ENCODE measurements around the gene XPNPEP1. TPM values are rescaled to one million over a fixed set of nuclear protein-coding genes. Genes with fewer than 3 reads are reported as not detected.

Gene XPNPEP1
- polyA plus RNA-seq, 1 donor = 64.1 TPM

GRCh38 chr10:109866168-109866994 is 56.9 kb downstream of the XPNPEP1 start:
- DNase-seq (ENCODE audit: low read depth) = no peak

DNA sequence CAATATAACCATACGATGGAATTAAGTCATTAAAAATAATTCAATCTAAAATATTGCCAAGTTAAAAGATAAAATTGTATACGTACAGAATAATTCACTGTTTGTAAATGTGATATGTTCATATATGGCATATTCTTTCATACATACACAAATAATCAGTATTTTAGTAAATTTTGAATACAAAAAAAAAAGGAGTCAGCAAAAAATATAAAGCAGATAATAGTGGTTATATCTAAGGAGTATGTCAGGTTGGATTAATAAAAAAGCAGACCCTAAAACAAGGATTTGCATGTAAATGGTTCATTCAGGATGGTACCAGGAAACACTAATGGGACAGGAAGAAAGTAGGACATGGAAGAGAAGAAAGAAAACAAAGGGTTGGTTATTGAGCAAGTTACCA is 59.5 kb downstream of the XPNPEP1 start:
- DNase-seq (ENCODE audit: low read depth) = no peak

GRCh38 chr10:109862738-109863137 is 60.6 kb downstream of the XPNPEP1 start:
- DNase-seq (ENCODE audit: low read depth) = no peak

DNA sequence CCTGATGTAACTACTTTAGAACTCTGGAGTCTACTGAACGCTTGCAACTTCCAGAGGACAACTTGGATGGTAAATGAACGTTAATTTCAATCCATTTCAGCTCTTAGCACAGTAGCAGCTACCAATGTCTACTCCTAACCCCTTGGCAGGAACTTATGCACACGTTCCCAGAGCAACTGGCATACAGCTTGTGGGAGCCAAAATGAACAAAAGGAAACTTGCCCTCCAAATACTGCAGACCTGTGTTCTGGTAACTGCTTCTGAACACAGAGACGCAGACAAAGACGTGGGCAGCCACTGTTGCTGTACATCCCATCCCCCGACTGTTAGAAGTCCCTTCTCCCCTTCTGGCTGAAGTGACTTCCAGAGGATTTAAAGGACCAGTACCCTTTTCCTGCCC is 61.3 kb downstream of the XPNPEP1 start:
- no peak for DNase-seq (ENCODE audit: low read depth)

- no peak for DNase-seq (ENCODE audit: low read depth)
Observed at GRCh38 chr10:109861081-109861480, 62.2 kb downstream of the XPNPEP1 start.

DNA sequence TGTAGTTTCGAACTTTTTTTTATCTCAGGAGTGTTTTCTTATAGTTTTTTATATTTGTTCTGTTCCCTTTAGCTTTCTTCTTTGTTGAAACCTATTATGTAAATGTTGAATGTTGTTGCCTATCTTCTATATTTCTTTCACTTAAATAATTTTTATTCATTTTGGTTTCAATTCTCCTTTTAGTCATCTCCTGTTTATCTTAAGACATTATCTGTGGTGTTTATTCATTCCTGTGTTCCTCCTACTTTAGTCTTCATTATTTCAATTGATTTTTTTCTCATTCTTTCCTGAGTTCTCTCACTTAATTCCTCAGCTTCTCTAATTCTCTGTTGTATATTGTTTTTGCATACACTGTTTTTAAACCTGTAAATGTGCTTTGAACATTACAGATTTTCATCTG is 64.1 kb downstream of the XPNPEP1 start:
- no peak for DNase-seq (ENCODE audit: low read depth)

DNA sequence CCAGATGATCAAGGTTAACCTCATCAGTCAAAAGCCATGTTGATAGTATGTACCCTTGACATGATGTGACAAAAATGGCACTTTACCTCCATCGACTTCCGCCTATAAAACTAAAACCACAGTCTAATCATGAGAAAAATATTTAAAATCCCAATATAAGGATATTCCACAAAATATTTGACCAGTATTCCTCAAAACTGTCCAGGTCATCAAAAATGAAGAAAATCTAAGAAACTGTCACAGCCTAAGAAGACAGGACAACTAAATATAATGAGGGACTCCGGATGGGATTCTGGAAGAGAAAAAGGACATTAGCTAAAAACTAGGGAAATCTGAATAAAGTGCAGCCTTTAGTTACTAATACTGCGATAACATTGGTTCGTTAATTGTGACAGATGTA is 67.6 kb downstream of the XPNPEP1 start:
- DNase-seq (ENCODE audit: low read depth) = no peak

GRCh38 chr10:109853921-109854320 is 69.4 kb downstream of the XPNPEP1 start:
- DNase-seq (ENCODE audit: low read depth) = no peak

- DNase-seq (ENCODE audit: low read depth) = peak; percentile 39
Observed at GRCh38 chr10:109852475-109853037, 70.8 kb downstream of the XPNPEP1 start.

DNA sequence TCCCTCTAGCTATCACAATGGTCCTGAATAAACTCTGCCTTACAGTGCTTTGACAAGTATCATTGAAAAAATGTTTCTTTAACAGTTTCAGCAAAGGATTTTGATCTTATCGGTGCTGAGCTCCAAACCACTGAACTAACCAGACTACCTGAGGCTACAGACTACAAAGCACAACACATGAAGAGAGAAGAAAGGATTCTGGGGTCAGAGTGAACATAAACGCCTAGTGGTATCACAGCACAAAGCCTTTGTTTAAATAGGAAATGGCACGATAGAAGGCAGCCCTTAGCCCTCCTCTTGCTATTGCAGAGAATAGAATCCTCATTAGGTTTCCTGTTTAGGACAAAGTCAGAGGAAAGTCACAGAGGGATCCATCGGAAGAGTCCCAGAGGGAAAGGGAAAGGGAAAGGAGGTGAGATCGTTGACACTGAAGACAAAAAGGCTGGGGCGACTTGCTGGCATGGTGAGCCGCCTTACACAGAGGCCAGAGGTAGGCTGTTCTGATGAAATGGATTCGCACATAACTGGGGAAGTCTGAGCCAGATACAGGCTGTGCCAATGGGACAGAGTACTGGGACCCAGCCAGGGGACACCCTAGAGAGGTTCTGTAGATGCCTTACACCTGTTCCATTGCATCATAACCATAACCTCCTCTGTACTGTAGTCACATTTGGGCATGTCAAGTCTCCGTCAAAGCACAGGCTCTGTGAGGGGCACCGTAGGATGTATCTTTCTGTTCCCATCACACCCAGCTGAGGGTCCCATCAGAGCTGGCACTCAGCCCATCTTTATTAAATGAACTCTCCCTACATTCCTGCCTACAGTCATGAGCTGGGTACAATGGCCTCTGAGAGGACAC is 71.5 kb downstream of the XPNPEP1 start:
- DNase-seq (ENCODE audit: low read depth) = no peak

- no peak for DNase-seq (ENCODE audit: low read depth)
Observed at GRCh38 chr10:109846832-109847231, 76.5 kb downstream of the XPNPEP1 start.

- no peak for DNase-seq (ENCODE audit: low read depth)
Observed at GRCh38 chr10:109845308-109845707, 78.0 kb downstream of the XPNPEP1 start.

DNA sequence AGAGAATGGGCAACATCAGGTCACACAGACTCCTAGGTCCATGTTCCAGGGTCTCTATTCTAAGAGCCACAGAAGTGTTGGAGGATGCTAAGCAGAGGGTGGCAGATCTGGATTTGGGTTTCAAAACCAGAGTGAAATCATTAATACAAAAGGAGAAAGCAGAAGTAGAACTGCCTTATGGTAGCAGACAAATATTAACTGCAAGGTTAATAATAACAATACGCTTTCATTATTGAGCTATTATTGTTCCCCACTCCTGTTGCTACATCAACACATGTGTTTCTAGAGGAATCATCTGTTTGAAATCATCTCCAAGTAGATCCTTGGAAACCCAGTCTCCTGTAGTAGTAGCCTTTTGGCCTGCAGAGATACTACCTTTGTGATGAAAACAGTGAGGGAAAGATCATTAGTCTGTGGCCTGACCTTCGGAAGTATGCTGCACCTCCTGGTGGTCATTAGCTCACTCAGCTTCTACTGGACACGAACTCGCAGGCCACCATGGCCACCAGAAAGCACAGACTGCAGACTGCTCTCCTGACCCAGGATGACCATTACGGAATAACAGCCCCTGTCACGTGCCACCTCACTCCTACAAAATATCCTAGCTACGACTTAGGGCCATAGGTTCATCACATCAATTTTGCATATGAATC is 84.6 kb downstream of the XPNPEP1 start:
- no peak for DNase-seq (ENCODE audit: low read depth)

- DNase-seq (ENCODE audit: low read depth) = no peak
Observed at GRCh38 chr10:109837384-109837783, 85.9 kb downstream of the XPNPEP1 start.

- DNase-seq (ENCODE audit: low read depth) = no peak
Observed at GRCh38 chr10:109835257-109835656, 88.1 kb downstream of the XPNPEP1 start.

DNA sequence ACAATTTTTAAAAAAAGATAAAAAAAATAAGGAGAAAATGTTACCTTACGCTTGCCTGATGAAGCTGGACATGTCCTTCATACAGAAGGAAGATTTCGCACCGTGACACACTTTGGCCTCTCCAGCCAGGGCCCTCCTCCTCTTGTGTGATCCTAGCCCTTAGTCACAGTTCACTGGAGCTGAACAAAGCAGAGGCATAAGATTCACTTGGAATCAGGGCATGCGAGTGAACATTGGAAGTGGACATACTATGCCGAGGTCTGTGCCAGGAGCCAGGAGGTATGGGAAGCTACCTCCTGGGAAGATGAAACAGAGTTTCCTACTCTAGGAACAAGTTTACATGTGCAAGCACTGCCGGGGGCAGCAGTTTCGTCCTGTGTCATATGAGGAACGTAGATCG is 91.5 kb downstream of the XPNPEP1 start:
- DNase-seq (ENCODE audit: low read depth) = no peak

GRCh38 chr10:109824206-109824605 is 99.1 kb downstream of the XPNPEP1 start:
- DNase-seq (ENCODE audit: low read depth) = no peak

- no peak for DNase-seq (ENCODE audit: low read depth)
Observed at GRCh38 chr10:109823196-109823595, 100.1 kb downstream of the XPNPEP1 start.

GRCh38 chr10:109821672-109822071 is 101.6 kb downstream of the XPNPEP1 start:
- no peak for DNase-seq (ENCODE audit: low read depth)

DNA sequence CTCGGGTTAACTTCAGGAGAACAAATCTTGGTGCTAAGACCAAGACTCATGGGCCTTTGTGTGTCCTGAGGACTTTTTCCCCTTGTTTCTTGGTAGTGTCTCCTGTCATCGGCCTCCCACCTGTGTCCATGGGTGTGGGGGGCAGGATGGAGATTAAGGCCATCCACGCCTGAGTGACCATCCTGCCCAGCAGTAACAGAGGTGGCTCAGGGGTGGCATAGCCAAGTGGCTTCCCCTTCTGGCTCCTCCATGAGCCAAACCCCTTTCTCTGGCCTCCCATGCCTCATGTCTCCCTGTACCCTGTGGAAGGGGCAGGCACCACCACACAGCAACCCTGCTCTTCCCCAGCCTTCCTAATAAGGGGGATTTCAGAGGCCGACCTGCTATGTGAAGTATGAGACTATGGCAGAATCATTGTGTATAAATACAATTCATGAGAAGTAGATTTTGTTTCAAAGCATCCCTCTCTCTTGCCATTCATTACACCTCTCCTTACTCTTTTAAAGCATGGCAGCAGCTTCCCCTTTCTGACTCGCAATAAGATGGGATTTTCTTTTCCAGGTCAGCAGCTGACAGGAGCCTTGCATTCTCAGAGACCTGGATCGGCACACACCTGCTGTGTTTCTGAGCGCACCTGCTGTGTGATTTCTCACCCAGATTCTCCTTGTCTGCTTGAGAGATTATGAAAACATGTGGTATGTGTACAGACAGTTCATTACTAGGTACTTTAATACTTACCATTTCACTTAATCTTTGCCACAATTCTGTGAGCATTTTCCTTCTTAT is 102.5 kb downstream of the XPNPEP1 start:
- DNase-seq (ENCODE audit: low read depth) = no peak

- DNase-seq (ENCODE audit: low read depth) = no peak
Observed at GRCh38 chr10:109819807-109820206, 103.5 kb downstream of the XPNPEP1 start.

Data from forelimb muscle (tissue), 1 donor.